ENCODE data around the gene PARK7.

- no peak for TF ChIP-seq CTCF (IDR thresholded peaks at IDR 0.05; ENCODE audit: borderline replicate concordance, extremely low read depth, low read length, poor library complexity, severe bottlenecking)
- TF ChIP-seq EZH2 (IDR thresholded peaks at IDR 0.05; ENCODE audit: borderline replicate concordance, low read depth, low read length, severe bottlenecking), result no peak
These were observed 5.7 kb downstream of the PARK7 start for GRCh38 chr1:7967196-7967595.
